T-helper 1 cell treated with Interleukin-12 subunit alpha and Interleukin-12 subunit beta and Interleukin-4 antibody, amounts not matched to agents 30 μg/mL and 1 μg/mL, for 36 hours (primary cell): Measurements from ENCODE around the gene SLC2A2.

Experiments
- H3K27ac Mint-ChIP-seq: one replicate; pipeline ENCODE4 v1.8.0; 2021; ENCODE audit warnings: mild to moderate bottlenecking, mixed read lengths
- H3K27me3 Mint-ChIP-seq: one replicate; pipeline ENCODE4 v1.8.0; 2021; ENCODE audit warnings: low read depth, mixed read lengths
- H3K36me3 Mint-ChIP-seq: one replicate; pipeline ENCODE4 v1.8.0; 2021; ENCODE audit warnings: low read depth, mixed read lengths
- H3K4me1 Mint-ChIP-seq: one replicate; pipeline ENCODE4 v1.8.0; 2021; ENCODE audit warnings: low read depth, mixed read lengths
- H3K4me3 Mint-ChIP-seq: one replicate; pipeline ENCODE4 v1.8.0; 2021; ENCODE audit warnings: mild to moderate bottlenecking, moderate library complexity, mixed read lengths
- H3K9me3 Mint-ChIP-seq: one replicate; pipeline ENCODE4 v1.8.0; 2021; ENCODE audit warnings: mixed read lengths

SLC2A2 gene

GRCh38 chr3:170949211-170949610 lies 77.3 kb downstream of the SLC2A2 start:
- Mint-ChIP-seq H3K9me3 (no peaks in the 10 kb centered on the region), H3K27me3 (peaks cover 6% of the 10 kb centered on the region), H3K4me3 (no peak overlapping the region), H3K36me3 (no peaks in the 10 kb centered on the region), H3K4me1 (no peaks in the 10 kb centered on the region), H3K27ac (no peak overlapping the region)

- Mint-ChIP-seq H3K27me3 (peaks cover 6% of the 10 kb centered on the region), H3K4me1 (no peaks in the 10 kb centered on the region), H3K27ac (no peak overlapping the region), H3K4me3 (no peak overlapping the region), H3K9me3 (no peaks in the 10 kb centered on the region), H3K36me3 (no peaks in the 10 kb centered on the region)
These were observed 79.3 kb downstream of the SLC2A2 start for GRCh38 chr3:170947018-170947769.
